Measurements from ENCODE around the gene CENPE.

CENPE gene

DNA sequence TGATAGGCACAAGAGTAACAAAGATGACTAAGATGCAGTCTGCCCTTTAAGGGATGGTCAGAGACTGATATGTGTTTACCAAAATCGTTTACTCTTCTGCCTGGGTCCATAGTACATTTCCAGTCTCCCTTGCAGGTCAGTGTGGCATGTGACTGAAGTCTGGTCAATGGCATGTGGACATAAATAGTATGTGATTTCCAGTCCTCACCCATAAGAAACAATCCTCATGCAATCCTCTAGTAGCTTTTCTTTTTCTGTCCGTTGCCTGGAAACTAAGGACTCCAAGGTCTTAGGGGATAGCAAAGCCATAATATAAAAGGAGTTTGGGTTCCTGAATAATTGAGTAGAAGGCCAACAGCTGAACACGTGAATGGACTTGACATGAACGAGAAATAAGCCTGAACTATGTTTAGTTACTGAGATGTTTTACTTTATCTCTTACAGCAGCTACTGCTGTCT lies 122.7 kb downstream of the CENPE start:
- DNase-seq (ENCODE audit: low spot score) = no peak

DNA sequence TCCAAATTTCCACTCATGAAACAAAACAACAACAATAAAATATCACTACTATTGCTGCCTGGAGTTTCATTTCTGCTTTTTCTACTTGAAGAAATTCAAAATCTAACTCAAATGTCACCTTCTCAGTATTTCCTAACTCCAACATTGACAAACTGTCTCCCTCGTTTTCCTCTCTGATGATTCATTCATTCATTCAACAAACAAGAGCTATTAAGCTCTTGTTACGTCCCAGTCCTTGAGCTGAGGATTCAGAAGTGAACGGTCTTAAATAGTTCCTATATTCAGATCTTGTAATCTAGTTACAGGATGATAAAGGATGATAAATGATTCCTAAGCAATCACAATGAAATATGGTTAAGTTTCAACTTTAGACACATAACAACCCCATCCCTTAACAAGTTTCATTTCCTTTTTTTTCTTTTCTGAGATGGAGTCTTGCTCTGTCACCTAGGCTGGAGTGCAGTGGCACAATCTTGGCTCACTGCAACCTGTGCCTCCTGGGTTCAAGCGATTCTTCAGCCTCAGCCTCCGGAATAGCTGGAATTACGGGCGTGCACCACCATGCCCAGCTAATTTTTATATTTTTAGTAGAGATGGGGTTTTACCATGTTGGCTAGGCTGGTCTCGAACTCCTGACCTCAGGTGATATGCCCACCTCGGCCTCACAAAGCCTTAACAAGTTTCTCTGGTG lies 123.3 kb downstream of the CENPE start:
- no peak for DNase-seq (ENCODE audit: low spot score)

DNA sequence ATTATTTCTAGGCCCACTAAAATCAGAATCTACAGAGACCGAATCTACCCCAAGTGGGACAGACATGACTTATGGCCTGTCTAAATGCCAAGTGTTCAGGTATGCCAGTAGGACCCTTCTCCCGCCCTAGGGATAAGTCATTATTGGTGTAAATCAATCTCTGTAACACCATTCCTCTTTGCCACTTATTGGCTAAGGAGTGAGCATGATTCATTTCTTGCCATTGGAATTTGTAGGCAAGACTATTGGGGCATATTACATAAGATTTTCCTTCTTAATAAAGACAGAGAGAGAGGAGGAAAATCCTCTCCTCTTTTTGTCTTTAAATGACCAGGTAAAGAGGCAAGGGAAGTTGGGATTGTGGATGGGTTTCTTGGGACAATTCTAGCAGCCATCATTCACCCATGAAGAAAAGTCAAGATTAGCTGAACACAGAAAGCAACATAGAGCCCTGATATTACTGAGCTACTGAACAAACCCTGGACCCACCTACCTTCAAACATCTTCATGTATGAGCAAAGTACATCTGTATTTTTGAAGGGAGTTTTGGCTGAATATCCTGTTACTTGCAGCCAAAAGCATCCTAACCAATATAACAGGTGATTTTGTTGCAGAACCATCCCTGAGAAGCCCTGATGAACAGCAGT lies 124.2 kb downstream of the CENPE start:
- no peak for DNase-seq (ENCODE audit: low spot score)

DNA sequence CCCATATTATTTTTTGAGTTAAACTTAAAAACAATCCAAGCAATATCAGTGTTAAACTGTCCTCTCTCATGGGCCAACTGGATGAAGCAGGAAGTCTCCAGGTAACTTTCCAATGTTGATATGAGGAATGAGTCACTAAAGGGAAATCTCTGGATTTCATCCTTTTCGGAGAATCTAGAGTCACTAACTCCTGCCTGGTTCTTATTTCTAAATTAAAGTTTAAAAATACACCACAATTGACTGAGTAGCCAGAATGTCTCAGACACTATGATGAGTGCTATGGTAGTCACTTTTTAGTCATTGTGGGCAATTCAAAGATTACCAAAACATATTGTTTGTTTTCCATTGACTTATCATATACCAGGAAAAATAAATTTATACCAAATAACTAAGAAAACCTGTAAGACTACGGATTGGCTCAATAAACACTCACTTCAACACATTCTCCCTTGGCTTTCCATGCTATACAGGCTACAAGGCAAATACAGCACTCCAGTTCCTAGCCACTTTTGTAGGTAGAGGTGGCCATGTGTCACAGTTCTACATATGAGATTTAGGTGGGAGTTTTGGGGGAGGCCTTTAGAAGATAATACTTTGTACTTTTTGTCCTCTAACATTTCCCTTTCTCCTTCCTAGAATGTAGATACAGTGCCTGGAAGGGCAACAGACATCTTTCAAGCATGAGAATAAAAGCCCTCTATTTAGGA lies 130.1 kb downstream of the CENPE start:
- no peak for DNase-seq (ENCODE audit: low spot score)

DNA sequence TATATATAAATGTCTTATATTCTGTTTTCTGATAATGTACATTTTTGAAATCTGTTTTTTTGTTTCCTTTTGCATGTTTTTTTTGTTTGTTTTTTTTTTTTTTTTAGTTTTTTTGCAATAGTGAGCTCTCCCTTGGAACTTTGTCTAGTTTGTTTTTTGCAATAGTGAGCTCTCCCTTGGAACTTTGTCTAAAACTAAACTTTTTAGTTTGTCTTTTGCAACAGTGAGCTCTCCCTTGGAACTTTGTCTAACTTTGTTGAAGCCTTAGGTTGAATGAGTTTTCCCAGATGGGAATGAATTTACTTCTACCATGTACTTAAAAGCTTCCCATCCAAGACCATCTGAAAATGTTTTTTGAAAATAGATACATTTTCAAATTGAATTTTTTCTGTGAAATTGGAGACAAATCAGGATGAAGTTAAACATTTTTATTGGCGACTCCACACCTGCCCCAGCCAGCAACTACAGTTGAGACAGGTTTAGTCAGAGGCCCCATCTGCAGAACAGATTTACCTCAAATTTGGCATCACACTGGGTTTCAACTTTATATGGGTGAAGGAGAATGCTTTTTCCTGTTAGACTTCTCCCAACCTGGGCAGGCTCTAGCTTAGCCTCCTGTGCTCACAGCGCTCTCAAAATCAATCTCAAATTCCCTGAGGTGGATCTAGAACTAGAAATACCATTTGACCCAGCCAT lies 137.5 kb downstream of the CENPE start:
- no peak for DNase-seq (ENCODE audit: low spot score)

Data from pons (tissue), 1 donor.